Frontal cortex (tissue), 4 donors: Measurements from ENCODE around the gene ALDOC. TPM values are rescaled to one million over a fixed set of nuclear protein-coding genes. Genes with fewer than 3 reads are reported as not detected.

ENCODE experiments used
- DNase-seq, 2 donors: peaks; one replicate each; pipeline ENCODE4 v3.0.0; 2012; ENCODE audit warnings: low spot score in 2 of 2
- FAIRE-seq: peaks from 2 replicates; lab custom pipeline; 2012; peaks lifted over from hg19 to GRCh38; lab: Jason Lieb, UNC
- total RNA-seq: library from RNA; depleted of rRNA; stranded (reverse); fragments of >200 nt; gene quantifications from one replicate; pipeline ENCODE4 v1.2.3, GENCODE V29; 2014
- donor health status: control.
- donor health status: control.
- donor health status: control.

The ALDOC gene
- total RNA-seq, 1 donor from 2014 or later, result 56.7 TPM

DNA sequence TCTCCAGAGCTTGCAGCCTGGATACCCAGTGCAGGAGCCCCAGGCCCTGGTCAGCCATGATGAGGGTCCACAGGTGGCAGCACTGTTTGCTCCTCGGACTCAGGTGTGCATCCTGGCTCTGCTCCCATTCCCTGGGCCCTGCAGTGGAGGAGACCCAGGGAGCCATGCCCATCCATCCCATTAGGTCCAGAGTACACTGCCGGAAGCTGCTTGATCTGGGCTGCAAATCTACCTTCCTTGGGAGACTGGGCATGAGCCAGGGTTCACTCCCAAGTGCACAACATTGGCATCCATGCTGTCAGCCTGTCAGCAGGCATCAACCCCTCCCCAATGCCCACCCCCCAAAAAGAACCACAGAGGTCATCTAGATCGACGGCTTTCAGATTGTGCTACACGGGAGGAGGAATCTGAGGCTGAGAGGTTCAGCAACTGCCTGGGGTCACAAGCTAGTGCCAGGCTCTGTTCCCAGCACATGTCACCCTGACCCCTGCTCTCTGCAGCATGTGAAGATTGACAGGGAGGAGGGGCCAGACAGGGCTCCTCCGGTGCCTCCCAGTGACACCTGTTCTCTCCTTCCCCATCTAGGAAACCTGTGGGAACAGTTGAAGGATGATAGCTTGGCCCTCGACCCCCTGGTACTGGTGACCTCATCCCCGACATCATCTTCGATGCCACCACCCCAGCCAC lies 40.0 kb downstream of the ALDOC start:
- DNase-seq (no peak), FAIRE-seq (no peak)

- no peak for FAIRE-seq
- no peak for DNase-seq
Measured at GRCh38 chr17:28534740-28535375, 41.8 kb downstream of the ALDOC start.

GRCh38 chr17:28533091-28533807 lies 43.4 kb downstream of the ALDOC start:
- DNase-seq, result no peak
- no peak for FAIRE-seq

DNA sequence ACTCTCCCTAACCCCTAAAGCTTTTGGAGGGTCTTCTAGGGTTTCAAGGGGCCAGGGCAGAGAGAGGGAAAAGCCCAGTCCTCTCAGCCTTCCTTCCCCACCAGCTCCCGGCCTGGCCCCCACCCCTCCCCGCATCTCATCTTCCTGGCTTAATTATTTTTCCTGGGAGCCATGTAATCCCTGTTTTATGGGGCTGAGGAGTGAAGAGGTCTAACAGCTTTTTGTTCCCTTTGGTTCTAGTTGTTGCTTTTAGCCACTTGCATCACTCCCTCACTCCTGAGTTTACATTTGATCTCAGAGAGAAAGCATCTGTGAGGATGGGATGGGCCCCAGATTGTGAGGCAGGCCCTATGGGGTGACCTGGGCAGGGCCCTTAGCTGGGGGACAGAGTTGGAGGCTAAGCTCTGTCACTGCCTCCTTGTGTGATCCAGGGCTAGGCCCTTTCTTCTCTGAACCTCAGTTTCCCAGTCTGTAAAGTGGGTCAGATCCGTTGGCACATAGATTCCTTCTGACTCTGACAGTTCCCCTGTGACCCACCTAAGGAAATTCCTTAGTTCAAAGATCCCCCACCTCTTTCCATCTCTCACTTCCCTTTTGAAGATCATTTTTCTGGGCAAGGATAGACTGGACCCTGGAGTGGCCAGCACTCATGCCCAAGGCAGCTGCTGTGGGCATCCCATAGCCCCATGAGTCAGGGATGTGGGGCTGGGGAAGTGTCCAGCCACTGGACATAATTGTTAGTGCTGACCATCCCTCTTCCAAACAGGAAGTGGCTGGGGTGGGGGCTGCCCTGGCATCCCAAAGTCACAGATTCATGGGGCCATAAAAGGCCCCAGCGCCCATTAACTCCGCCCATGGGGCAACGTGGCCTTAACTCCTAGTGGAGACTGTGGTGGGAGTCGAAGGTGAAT lies 44.4 kb downstream of the ALDOC start:
- DNase-seq (no peak), FAIRE-seq (no peak)

- FAIRE-seq (no peak), DNase-seq (no peak)
Measured at GRCh38 chr17:28530926-28531325, 45.8 kb downstream of the ALDOC start.

- DNase-seq (no peak), FAIRE-seq (no peak)
Measured at GRCh38 chr17:28530250-28530649, 46.4 kb downstream of the ALDOC start.

GRCh38 chr17:28529013-28529400 lies 47.7 kb downstream of the ALDOC start:
- no peak for DNase-seq
- no peak for FAIRE-seq

GRCh38 chr17:28528327-28529012 lies 48.2 kb downstream of the ALDOC start:
- DNase-seq, result no peak
- no peak for FAIRE-seq

GRCh38 chr17:28527859-28528258 lies 48.8 kb downstream of the ALDOC start:
- FAIRE-seq (no peak), DNase-seq (no peak)

DNA sequence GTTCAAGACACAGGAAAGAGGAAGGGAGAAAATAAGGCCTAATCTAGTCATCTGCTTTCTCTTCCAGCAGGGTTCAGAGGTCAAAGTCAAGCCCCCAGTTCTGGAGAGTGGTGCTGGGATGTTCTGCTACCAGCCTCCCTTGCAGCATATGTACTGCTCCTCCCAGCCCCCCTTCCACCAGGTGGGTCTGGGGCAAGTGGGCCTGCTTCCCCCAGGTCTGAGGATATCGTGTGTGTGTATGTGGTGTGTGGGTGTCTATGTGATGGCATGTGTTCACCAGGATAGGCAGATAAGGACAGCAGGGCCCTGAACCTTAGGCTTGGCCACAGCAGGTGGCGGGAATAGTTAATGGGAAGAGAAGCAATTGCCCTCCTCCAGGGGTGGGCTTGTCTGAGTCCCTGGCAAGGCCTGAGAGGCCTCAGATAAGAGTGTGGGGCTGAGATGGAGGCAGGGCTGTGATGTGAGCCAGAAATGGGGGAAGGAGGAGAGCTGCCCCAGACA lies 49.5 kb downstream of the ALDOC start:
- no peak for FAIRE-seq
- no peak for DNase-seq

DNA sequence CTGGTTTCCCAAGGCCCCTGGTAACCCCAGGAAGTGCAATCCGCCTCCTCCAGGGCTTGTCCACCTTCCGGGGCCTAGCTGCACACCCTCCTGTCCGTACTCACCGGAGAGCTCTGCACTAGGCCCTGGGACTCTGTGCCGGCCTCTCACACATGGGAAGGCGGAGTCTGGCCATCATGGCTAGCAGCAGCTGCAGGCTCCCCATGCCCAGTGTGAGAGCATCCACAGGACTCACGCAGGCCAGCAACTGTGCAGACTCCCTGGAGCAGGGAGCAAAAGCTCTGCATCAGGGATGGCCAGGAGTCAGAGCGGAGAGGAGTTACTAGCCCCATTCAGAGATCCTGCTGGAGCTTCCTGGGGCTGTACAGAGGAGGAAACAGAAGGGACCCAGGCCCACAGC lies 50.3 kb downstream of the ALDOC start:
- FAIRE-seq, result no peak

GRCh38 chr17:28524476-28525424 lies 51.9 kb downstream of the ALDOC start:
- DNase-seq, result no peak
- no peak for FAIRE-seq

More for the DNA sequence above, 50.3 kb downstream of the ALDOC start:
- DNase-seq, result no peak

GRCh38 chr17:28523876-28524275 lies 52.8 kb downstream of the ALDOC start:
- DNase-seq (no peak), FAIRE-seq (no peak)

DNA sequence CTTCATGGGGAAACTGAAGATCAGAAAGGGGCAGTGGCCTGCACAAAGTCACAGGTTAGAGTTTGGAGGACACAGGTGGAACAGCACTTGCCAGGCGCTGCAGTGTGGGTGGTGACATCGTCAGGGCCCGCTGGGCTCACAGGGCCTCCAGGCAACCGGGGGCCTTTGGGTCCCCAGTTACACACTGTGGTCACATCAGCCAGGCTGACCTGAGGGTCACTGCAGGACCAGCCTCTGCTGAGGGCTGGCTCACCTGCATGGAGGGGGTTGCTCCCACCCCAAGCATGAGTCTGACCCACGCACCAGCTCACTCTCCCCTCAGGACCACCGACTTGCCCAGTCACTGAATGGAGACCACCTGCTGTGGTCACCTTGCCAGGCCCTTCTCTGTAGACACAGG lies 53.5 kb downstream of the ALDOC start:
- DNase-seq (no peak), FAIRE-seq (no peak)
